Lung microvascular endothelial cell (primary cell): Measurements from ENCODE around the gene CXCL3. TPM values are rescaled to one million over a fixed set of nuclear protein-coding genes. Genes with fewer than 3 reads are reported as not detected.
A peak's percentile ranks its signal among the peaks of the same experiment; 100 is the strongest.
"Not testable (repeated sequence)": the region's sequence is repeated elsewhere in the genome, so short reads cannot be mapped to it uniquely, and the experiment has no call there.

Source experiments
- DNase-seq, 2 donors: peaks; one replicate each; pipeline versions ENCODE4 v3.0.0 to v3.0.0-alpha.2; 2010; ENCODE audit warnings: low read depth in 2 of 2
- total RNA-seq: library from RNA; depleted of rRNA; stranded (reverse); fragments of >200 nt; gene quantifications from 2 replicates; pipeline ENCODE4 v1.2.1, GENCODE V29; 2014

CXCL3 gene
- total RNA-seq: 0.22 and 0.79 TPM in 2 replicates

DNA sequence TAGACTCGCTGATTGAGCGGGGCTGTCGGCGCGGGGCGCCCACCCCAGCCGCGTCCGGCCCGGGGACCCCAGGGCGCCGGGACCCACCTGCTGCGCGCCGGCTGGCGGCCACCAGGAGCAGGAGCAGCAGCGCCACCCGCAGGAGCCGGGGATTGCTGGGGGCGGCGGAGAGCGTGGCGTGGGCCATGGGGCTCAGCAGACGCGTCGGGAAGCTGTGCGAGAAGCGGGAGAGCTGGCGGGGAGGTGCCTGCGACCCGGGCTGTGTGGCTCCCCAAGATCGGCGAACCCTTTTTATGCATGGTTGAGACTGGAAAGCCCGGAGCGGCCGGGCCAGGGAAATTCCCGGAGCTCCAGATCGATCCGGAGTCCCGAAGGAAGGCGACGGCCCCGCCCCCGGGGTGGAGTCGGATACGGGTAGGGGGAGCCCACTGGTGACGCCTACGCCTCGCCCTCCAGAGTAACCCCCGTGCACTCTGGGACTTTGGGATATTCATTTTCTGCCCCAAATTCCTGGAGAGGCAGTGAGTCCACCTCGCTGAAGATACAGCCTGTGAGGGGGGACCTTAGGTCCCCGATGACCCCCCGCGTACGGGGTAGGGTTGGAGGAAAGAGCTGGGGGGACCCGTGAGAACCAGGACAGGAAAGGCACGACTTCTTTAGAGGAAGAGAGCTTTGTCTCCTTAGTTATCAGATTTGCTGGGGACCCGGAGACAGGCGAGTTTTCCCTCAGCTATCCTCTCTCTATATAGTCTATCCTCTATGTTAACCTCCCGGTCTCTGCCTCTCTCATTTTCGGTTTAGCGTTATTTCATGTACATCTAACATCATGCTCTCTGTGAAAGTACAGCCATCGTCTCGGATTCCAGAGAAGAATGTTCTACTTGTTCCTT lies at the start of gene CXCL3:
Gene CXCL3, minus strand, starts transcription at position 265 of the 890 bp plus-strand sequence. Its CDS starts 78 bp downstream, at position 187.
- DNase-seq: peak; percentile 65 to 78

DNA sequence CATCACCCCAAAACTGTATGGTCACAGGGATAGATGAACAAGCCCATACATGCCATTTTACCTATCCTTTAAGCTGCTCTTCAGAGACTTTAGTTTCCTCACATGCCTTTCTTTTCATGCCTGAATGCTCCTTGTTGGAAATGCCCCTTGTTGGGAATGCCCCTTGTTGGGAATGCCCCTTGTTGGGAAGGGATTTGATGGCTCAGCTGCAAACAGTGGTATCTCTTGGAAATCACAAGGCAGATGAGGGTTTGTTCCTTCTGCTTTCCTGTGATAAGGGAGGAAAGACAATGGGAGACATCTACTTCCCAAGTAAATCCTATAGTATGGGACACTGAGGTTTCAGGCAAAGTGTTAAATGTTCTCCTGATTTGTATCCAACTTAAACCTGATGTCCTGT lies 49.0 kb upstream of the CXCL3 start:
- no peak for DNase-seq

DNA sequence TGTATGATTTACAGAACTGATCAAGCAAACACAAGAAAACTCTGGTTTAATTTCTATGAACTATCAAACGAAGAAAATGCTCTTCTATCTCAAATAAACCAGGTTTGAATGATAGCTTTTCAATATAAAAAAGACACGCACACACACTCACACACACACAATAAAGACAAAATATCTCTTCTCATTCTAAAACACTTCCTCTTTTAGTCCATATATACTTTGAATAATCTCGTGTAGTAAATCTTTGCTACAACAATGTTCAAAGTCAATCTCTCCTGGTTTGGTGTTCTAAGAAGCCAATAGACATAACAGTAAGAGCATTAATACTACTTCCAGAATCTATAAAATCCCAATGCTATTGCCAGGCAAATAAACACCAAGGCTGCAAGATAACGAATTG lies 47.2 kb upstream of the CXCL3 start:
- DNase-seq: no peak

DNA sequence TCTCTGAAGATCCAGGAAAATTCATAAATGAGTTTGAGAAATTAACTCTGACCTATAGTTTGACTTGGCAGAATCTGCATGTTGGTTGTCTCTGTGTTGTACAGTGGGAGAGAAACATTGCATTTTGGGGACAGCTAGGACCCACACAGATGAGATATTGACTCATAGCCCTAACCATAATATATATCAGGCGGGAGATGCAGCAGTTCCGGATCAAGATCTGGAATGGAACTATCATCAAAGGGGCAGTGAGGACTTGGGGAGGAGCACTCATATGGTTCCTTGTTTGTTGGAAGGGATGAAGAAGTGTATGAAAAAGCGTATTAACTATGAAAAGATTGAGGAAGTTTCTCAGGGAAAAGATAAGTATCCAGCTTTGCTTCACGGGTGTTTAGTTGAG lies 46.5 kb upstream of the CXCL3 start:
- DNase-seq: no peak

DNA sequence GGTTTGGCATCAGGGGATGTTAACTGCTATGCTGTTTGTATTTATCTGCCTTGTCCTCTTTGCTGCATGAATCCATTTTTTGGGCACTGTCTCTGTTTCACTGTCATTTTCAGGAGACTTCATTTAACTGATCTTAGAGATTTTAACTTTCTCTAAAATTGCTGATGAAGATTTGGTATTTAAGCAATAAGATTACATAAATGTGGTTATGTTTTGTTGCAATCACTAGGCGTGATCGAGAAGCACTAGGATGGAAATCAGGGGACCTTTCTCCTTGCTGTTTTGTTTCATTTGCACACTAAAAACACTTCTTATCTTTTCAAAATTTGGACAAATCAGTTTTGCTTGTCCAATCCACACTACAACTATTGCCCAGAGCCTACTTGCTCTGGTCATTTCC lies 45.1 kb upstream of the CXCL3 start:
- no peak for DNase-seq

DNA sequence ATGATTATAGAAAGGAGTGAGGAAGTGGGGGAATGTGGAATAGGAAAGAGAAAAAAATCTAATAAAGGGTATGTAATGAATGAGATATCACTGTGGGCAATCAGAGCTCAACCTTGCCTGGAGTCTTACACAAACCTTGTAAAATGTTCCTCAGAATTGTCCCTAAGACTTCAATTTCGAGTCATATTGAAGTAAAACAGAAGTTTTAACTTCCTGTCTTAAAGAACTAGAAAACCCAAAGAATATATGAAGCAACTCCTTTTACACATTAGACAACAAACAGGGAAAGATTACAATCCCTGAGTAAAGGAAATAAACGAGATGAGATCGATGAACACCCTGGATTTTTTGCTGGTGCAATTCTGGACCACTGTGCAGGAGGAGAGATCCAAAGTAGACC lies 42.5 kb upstream of the CXCL3 start:
- DNase-seq: no peak

DNA sequence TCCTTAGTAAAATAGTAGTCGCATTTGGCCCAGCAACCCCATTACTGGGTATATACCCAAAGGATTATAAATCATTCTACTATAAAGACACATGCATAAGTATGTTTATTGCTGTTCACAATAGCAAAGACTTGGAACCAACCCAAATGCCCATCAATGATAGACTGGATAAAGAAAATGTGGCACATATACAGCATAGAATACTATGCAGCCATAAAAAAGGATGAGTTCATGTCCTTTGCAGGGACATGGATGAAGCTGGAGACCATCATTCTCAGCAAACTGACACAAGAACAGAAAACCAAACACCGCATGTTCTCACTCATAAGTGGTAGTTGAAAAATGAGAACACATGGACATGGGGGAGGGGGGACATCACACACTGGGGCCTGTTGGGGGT lies 41.9 kb upstream of the CXCL3 start:
- not testable (repeated sequence) for DNase-seq

DNA sequence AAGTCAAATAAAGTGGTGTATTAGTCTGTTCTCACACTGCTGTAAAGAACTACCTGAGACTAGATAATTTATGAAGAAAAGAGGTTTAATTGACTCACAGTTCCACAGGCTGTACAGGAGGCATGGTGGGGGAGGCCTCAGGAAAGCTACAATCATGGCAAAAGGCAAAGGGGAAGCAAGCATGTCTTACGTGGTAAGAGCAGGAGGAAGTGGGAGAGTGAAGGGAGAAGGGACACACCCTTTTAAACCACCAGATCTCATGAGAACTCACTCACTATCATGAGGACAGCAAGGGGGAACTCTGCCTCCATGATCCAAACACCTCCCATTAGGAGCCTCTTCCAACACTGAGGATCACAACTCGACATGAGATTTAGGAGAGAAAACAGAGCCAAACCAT lies 40.5 kb upstream of the CXCL3 start:
- DNase-seq: not testable (repeated sequence)

DNA sequence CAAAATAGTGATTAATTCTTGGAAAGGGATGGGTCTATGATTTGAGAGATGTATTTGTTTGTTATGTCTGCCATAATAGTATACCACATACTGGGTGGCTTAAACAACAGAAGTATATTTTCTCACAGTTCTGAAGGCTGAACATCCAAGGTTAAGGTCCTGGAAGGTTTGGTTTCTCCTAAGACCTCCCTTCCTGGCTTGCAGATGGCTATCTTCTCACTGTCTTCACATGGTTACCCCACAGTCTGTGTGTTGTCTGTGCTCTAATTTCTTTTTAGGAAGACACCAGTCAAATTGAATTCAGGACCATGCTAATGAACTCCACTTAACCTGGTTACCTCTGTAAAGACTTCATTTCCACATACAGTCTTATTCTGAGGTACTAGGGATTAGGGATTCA lies 34.9 kb upstream of the CXCL3 start:
- DNase-seq: no peak

DNA sequence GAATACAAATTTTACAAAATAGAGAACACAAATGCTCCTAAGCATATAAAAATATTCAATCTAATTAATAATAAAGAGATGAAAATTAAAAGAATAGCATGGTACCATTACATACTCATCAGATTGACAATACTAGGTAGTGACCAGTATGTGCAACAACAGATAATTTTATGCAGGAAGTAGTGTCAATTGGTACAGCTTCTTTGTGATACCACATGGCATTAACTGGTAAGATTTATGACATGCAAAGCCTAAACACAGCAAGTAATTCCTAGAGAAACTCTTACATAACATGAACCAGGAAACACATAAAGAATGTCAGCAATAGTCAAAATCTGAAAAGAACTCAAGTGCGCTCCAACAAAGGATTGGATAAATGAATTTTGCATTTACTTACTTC lies 34.2 kb upstream of the CXCL3 start:
- no peak for DNase-seq

DNA sequence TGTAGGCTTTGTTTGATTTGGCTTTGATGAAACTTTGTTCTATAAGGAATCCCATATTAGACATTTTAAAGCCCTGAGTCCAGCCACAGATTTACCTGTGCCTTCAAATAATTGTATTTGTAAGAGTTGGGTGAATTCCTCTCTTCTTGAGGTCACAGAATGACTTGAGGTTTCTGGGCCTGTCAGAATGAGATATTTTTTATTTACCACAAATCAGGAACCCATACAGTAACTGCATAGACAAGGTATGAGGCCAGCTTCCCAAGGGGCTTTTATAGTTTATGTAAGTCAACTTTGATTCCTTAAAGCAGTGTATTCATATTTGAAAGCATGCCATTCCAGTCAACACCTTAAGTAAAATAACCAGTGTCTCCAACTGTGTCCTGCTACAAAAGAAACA lies 29.1 kb upstream of the CXCL3 start:
- no peak for DNase-seq

DNA sequence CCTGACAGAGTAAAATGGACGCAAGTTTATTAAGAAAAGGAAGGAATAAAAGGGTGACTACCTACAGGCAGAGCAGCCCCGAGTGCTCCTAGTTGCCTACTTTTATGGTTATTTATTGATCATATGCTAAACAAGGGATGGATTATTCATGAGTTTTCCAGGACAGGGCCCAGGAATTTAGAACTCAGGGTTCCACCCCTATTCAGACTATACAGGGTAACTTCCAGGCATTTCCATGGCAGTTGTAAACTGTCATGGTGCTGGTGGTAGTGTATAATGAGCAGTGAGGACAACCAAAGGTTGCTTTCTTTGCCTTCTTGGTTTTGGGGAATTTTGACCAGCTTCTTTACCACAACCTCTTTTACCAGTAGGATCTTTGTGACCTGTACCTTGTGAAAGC lies 27.7 kb upstream of the CXCL3 start:
- DNase-seq: no peak

DNA sequence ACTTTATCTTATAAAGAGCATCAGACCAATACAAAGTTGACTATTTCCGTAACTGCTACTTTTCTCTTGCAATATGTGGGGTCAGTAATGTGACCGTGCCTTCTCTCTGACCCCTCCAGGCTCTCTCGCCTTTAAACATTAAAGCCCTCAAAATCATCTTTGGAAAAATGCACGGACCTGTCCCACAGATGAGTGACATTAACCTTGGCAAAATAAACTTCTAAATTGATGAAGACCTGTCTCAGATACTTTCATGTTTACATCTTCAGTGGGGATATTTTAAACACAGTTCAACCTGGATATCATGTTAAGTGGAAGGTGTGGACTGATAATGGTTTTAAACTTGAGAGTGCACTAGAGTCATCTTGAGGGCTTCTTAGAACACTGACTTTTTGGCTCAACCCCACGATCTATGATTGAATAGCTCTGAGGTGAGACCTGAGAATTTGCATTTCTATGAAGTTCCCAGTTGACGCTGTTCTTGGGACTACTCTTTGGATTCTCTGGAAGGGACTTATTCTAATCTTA lies 26.7 kb upstream of the CXCL3 start:
- DNase-seq: no peak

DNA sequence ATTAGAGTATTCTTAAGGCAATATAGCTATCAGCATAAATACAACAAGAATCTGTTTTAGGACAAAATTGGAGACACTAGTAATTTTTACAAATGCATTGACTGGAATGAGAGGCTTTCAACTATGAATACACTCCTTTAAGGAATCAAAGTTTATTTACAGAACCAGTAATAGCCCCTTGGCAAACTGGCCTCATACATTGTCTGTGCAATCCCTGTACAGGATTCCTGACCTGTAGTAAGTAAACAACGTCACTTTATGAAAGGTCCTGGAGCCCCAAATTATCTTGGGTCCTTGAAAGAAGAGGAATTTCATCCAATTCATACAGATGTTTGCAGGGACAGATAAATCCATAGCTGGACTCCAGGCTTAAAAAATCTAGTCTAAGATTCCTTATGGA lies 25.4 kb upstream of the CXCL3 start:
- no peak for DNase-seq

DNA sequence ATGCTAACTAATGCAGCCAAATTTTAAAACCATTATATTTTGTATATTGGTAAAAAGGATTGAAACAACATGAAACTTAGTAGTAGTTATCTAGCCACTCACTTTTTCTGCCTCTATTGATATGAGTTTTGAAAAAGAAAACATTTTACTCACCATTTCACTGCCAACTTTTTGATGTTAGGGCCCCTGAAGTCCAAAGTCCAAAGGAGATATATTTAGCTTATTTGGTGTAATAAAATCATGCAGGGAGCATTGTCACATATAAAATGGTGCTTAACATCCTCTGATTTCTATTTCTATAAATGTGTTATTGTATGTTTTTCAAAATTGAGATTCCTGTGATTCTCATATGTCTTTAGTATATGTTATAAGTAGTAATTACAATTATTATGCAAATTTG lies 24.5 kb upstream of the CXCL3 start:
- DNase-seq: no peak

DNA sequence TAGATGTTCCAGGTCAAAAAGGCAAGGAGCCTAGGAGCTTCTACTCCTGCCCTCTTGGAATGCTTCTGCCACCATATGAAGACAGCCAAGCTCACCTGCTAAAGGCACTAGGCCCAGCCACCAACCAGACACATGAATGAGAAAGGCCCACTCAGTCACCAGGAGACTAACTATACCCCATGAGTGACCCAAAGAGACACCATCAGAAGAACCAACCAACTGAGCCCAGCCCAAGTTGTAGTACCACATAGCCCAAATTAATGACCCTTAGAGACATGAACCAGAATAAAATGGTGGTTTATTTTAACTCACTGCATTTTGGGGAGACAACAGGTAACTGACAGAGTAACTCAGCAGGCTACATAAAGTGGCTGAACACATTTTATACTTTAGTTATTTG lies 22.9 kb upstream of the CXCL3 start:
- no peak for DNase-seq

DNA sequence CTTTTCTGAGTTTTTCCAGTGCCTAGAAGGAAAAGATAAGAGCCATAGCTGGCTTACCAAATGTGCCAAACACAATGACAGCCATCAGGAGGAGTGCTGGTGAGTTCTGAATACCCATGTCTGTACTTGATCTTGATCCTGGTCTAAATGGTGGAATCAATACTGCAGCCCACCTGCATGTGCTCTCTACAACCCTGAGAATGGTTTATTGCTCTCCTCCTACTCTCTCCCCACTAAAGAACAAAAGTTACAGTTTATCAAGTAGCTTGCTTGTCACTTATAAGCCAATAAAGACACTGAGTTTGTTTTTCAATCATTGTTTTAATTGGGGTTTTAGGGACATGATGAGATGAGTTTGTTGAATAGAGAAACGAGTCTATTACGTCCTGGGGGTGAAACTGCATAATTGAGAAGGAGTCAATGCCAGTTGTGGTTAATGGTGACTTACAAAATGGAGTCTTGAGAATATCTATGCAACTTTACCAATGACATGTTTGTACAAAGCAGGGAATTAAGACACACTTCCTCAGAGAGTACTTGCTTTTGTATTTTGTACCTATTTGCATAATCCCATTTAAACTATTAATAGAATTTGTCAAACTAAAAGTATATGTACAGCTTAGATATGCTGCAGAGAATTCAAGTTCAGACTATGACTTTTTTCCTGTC lies 20.8 kb upstream of the CXCL3 start:
- no peak for DNase-seq

DNA sequence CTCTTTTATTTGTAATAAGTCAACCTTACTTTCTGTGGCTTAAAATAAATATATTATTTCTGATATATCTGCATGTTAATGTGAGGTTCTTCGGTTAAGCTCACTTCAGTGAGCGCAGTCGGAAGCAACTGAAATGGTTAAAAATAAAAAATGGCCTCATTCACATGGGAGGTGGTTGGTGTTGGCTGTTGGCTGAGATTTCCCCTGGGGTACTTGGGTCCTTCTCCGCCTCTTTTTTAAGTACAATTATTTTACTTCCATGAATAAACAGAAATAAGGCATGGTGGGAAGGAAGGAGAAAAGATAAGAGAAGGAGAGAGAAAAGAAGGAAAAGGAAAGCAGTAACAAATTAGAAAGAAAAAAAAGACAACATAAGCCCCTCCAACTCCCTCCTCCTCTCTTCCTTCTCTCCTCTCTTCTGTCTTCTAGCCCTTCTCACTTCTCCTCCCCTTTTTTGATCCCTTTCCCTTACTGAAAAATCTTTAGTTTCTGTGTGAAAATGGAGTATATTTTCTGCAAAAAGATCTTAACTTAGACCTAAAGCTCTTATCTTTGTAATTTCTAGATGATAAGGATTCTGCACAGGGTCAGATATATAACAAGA lies 19.7 kb upstream of the CXCL3 start:
- DNase-seq: no peak

DNA sequence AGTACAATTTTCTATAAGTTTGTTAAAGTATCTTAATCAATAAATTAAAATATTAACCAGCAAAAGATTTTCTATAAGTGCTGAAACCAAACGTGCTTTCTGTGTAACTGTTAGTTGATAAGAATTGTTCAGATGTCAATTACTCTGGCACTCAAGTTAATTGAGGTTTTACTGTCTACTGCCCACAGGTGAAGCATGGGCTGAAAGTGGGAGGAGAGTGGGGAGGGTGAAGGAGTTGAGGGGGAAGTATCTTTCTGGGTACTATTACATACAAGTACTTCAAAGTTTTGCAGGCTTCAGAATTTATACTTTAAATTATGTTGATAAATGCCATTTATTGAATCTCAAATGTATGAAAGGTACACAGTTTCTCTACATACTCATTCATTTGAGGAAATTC lies 19.1 kb upstream of the CXCL3 start:
- DNase-seq: no peak

DNA sequence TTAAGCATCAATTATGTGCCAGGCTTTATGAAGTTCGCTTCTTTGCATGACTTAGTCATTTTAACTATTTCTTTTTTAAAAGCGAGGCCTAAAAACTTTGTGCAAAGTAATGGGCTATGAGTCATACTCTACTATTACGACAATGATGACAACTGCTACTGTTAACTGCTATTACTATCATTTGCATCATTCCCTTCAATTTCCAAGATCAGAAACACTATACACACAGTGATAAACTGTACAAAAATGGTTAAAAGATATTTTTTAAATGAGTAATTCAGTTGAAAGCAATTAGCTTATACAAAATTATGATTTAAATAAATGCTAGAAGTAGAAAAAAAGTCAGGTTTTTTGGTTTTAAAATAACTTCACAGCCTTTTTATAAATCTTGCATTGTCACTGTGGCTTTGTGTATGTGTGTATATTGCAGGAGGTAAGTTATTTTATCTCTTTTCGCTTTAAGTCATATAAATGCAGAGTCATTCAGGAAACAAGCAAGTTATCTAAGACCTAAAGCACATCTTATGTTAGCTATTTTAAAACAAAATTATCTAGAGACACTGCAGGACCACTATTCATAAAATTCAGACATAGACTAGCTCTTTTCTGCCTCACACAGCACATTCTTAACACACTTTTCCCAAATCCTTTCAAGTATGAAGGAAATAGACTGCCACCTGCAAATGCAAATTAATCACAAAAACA lies 18.5 kb upstream of the CXCL3 start:
- DNase-seq: peak in 1 of 2 donors; percentile 47

DNA sequence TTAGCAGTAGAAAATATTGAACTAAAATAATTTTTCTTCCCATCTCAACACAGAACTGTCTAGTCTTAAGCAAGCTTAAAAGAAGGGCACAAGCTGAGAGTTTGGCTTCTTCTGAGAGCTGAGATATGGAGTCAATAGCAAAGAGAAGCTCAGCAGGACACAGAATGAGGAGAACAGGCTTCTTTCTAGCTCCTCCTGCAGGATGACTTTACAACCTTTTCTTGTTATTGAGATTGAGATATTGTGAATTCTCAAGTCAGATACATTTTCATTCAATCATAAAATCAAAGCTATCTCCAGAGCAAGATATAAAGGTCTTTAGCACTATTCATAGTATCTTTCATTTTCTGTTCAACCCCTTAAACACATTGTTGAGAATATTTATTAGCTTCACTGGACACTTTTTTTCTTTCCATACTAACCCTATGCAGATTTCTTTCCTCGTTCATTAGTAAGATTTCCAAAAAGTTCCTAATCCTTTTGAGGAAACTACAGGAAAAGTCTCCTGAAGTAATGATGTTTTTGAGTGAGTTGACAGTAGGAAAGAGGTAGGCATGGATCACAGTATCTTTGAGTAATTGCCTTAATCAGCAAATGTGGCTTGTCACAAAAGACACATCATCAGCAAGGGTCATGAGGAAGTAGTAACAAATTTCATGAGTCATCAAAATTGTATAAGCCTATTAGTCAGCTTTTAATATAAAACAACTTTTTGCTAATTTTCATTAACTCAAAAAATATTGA lies 17.8 kb upstream of the CXCL3 start:
- peak in 1 of 2 donors; percentile 28 for DNase-seq
